Keratinocyte (primary cell): ENCODE data around the gene F10. TPM values are rescaled to one million over a fixed set of nuclear protein-coding genes. Genes with fewer than 3 reads are reported as not detected.

Source experiments
- DNase-seq: peaks from one replicate; pipeline ENCODE4 v3.0.0-alpha.2; 2011; ENCODE audit warnings: low read depth, missing footprints, low spot score
- FAIRE-seq: peaks from 2 replicates; lab custom pipeline; 2011; peaks lifted over from hg19 to GRCh38; lab: Jason Lieb, UNC
- H2AFZ ChIP-seq: 2 replicates; pipeline ENCODE4 v1.6.0; 2012; ENCODE audit warnings: low read length, control low read depth, inconsistent platforms; ENCODE audit not compliant: control insufficient read depth
- H3K27ac ChIP-seq: 2 replicates; pipeline ENCODE4 v1.5.1; 2011; ENCODE audit warnings: low read length; ENCODE audit not compliant: control insufficient read depth, insufficient read depth
- H3K27me3 ChIP-seq: 3 replicates; pipeline ENCODE4 v1.6.0; 2011; ENCODE audit warnings: low read length; ENCODE audit not compliant: control insufficient read depth, insufficient read depth; ENCODE audit errors: extremely low read depth
- H3K36me3 ChIP-seq, 2 experiments: 2 replicates in 1 of 2; 3 replicates in 1 of 2; pipeline ENCODE4 v1.5.1; 2011; ENCODE audit warnings: low read length in 2 of 2, mild to moderate bottlenecking in 1 of 2; ENCODE audit not compliant: control insufficient read depth in 2 of 2, insufficient read depth in 2 of 2; ENCODE audit errors: extremely low read depth in 1 of 2
- H3K4me1 ChIP-seq: 3 replicates; pipeline ENCODE4 v1.5.1; 2011; ENCODE audit warnings: low read length; ENCODE audit not compliant: control insufficient read depth, insufficient read depth; ENCODE audit errors: extremely low read depth
- H3K4me2 ChIP-seq: 3 replicates; pipeline ENCODE4 v1.6.0; 2011; ENCODE audit warnings: low read depth, low read length; ENCODE audit not compliant: control insufficient read depth, insufficient read depth; ENCODE audit errors: extremely low read depth
- H3K4me3 ChIP-seq, 3 experiments: fragments of 200-600 bp in 1 of 3; sonication (generic) in 1 of 3; 2 replicates in 2 of 3; 3 replicates in 1 of 3; pipeline ENCODE4 v1.5.1; 2011 to 2016; ENCODE audit warnings: low read length in 3 of 3, mild to moderate bottlenecking in 3 of 3, control low read depth in 2 of 3, inconsistent platforms in 1 of 3, low read depth in 1 of 3, mixed read lengths in 1 of 3, mixed run types in 1 of 3, moderate library complexity in 1 of 3; ENCODE audit not compliant: control insufficient read depth in 2 of 3, insufficient read depth in 2 of 3; ENCODE audit errors: extremely low read depth in 1 of 3
- H3K79me2 ChIP-seq: 2 replicates; pipeline ENCODE4 v1.6.0; 2012; ENCODE audit warnings: low read length; ENCODE audit not compliant: control insufficient read depth, insufficient read depth
- H3K9ac ChIP-seq: 3 replicates; pipeline ENCODE4 v1.6.0; 2011; ENCODE audit warnings: low read length; ENCODE audit not compliant: control insufficient read depth, insufficient read depth; ENCODE audit errors: extremely low read depth
- H3K9me1 ChIP-seq: 3 replicates; pipeline ENCODE4 v1.6.0; 2011; ENCODE audit warnings: low read length; ENCODE audit not compliant: control insufficient read depth, insufficient read depth; ENCODE audit errors: extremely low read depth
- H3K9me3 ChIP-seq: 2 replicates; pipeline ENCODE4 v1.5.1; 2012; ENCODE audit warnings: low read depth, low read length; ENCODE audit not compliant: control insufficient read depth
- H4K20me1 ChIP-seq: 3 replicates; pipeline ENCODE4 v1.6.0; 2011; ENCODE audit warnings: low read length; ENCODE audit not compliant: control insufficient read depth, insufficient read depth; ENCODE audit errors: extremely low read depth
- CTCF ChIP-seq, 3 experiments: IDR thresholded peaks in 1 of 3; conservative IDR thresholded peaks in 1 of 3; optimal IDR thresholded peaks in 1 of 3; 2 replicates in 2 of 3; 3 replicates in 1 of 3; pipeline versions ENCODE3 to v1.5.1; 2011; ENCODE audit warnings: low read length in 3 of 3, mild to moderate bottlenecking in 3 of 3, moderate library complexity in 2 of 3, control low read depth in 1 of 3, inconsistent platforms in 1 of 3; ENCODE audit not compliant: insufficient read depth in 2 of 3; ENCODE audit errors: extremely low read depth in 1 of 3
- EZH2 ChIP-seq: IDR thresholded peaks from one replicate; pipeline ENCODE4 v1.6.1; 2012; ENCODE audit warnings: inconsistent platforms, mild to moderate bottlenecking, low read length, moderate library complexity
- dilution Hi-C: fragments of 300-500 bp; cut with MboI; formaldehyde crosslinking; loops from one replicate; pipeline ENCODE4 v1.7.0; 2020; ENCODE audit warnings: low sequenced_read_pairs; ENCODE audit not compliant: extremely low pct_ligation_motif_present
- polyA plus RNA-seq, 5 experiments: library from polyadenylated mRNA; depleted of rRNA in 3 of 5; stranded (reverse) in 3 of 5; stranded (forward) in 1 of 5; unstranded in 1 of 5; fragments of >200 nt; gene quantifications; 1 replicate in 1 of 5; 2 replicates in 3 of 5; 3 replicates in 1 of 5; pipeline versions ENCODE4 v1.2.1 to v1.2.3, GENCODE V29; 2011 to 2012; ENCODE audit warnings: missing spikeins in 2 of 5, low read depth in 1 of 5, low replicate concordance in 1 of 5

The F10 gene
- polyA plus RNA-seq, 1 donor (not counting 4 experiments of a cell fraction or from before 2014, with no cell fraction given), result not detected

- DNase-seq, result no peak
- H3K9me3 ChIP-seq, result no peaks in the 10 kb centered on the region
- dilution Hi-C loops, result no loop called here
- H3K79me2 ChIP-seq, result no peaks in the 10 kb centered on the region
- H4K20me1 ChIP-seq, result no peaks in the 10 kb centered on the region
- TF ChIP-seq CTCF (optimal IDR thresholded peaks at IDR 0.05 in 1 of 3, IDR thresholded peaks at IDR 0.05 in 1 of 3, conservative IDR thresholded peaks at IDR 0.05 in 1 of 3; ENCODE audit: extremely low read depth in 1 of 3, insufficient read depth in 2 of 3, low read length in 3 of 3), result no peak
- TF ChIP-seq EZH2, result no peak
- no peaks in the 10 kb centered on the region for H3K9me1 ChIP-seq
- H3K27ac ChIP-seq, result no peak overlapping the region
- no peak for FAIRE-seq
- no peak overlapping the region for H3K4me3 ChIP-seq
- no peaks in the 10 kb centered on the region for H3K4me1 ChIP-seq
- no peaks in the 10 kb centered on the region for H3K27me3 ChIP-seq
- H2AFZ ChIP-seq, result no peak overlapping the region
- no peak overlapping the region for H3K4me2 ChIP-seq
- no peak overlapping the region for H3K9ac ChIP-seq
- H3K36me3 ChIP-seq, result no peaks in the 10 kb centered on the region
Observed at GRCh38 chr13:113140677-113141600, 18.3 kb downstream of the F10 start.

GRCh38 chr13:113141601-113141970, 19.0 kb downstream of the F10 start:
- Histone ChIP-seq H3K9me1 (no peaks in the 10 kb centered on the region), H3K9me3 (no peaks in the 10 kb centered on the region), H3K27ac (no peak overlapping the region), H3K4me3 (no peak overlapping the region), H3K4me2 (no peak overlapping the region), H3K9ac (no peak overlapping the region), H3K36me3 (no peaks in the 10 kb centered on the region), H4K20me1 (no peaks in the 10 kb centered on the region), H3K79me2 (no peaks in the 10 kb centered on the region), H3K27me3 (no peaks in the 10 kb centered on the region), H3K4me1 (no peaks in the 10 kb centered on the region), H2AFZ (no peak overlapping the region)
- dilution Hi-C loops, result no loop called here
- TF ChIP-seq CTCF (optimal IDR thresholded peaks at IDR 0.05 in 1 of 3, IDR thresholded peaks at IDR 0.05 in 1 of 3, conservative IDR thresholded peaks at IDR 0.05 in 1 of 3; ENCODE audit: extremely low read depth in 1 of 3, insufficient read depth in 2 of 3, low read length in 3 of 3) (no peak), EZH2 (no peak)
- DNase-seq (no peak), FAIRE-seq (no peak)
